NT2/D1 (cell line): ENCODE data around the gene CERCAM.
A peak's percentile ranks its signal among the peaks of the same experiment; 100 is the strongest.

Source experiments
- DNase-seq: peaks from one replicate; pipeline ENCODE4 v3.0.0-alpha.2; 2011; ENCODE audit warnings: low read depth, low spot score
- H3K27me3 ChIP-seq: 2 replicates; pipeline ENCODE4 v1.6.0; 2011; ENCODE audit warnings: mild to moderate bottlenecking; ENCODE audit not compliant: insufficient read length, insufficient read depth
- H3K36me3 ChIP-seq: 2 replicates; pipeline ENCODE4 v1.6.1; 2011; ENCODE audit warnings: mild to moderate bottlenecking, low read length, mixed read lengths; ENCODE audit not compliant: insufficient read depth, insufficient read length
- H3K4me1 ChIP-seq: 2 replicates; pipeline ENCODE4 v1.5.1; 2011; ENCODE audit not compliant: insufficient read depth, insufficient read length
- H3K4me3 ChIP-seq: 2 replicates; pipeline ENCODE4 v1.5.1; 2011; ENCODE audit warnings: low read depth; ENCODE audit not compliant: insufficient read length
- H3K9ac ChIP-seq: 2 replicates; pipeline ENCODE4 v1.6.0; 2011; ENCODE audit warnings: low read depth; ENCODE audit not compliant: insufficient read length
- H3K9me3 ChIP-seq: 2 replicates; pipeline ENCODE4 v1.5.1; 2011; ENCODE audit warnings: mild to moderate bottlenecking, low read length; ENCODE audit not compliant: insufficient read depth
- SUZ12 ChIP-seq: IDR thresholded peaks from 2 replicates; pipeline ENCODE4 v1.6.1; 2011; ENCODE audit not compliant: insufficient read length, insufficient read depth; ENCODE audit errors: extremely low read depth
- YY1 ChIP-seq: IDR thresholded peaks from 2 replicates; pipeline ENCODE4 v1.6.1; 2011; ENCODE audit not compliant: insufficient read length, insufficient read depth
- ZNF274 ChIP-seq: IDR thresholded peaks from 2 replicates; pipeline ENCODE4 v1.6.1; 2011; ENCODE audit warnings: mild to moderate bottlenecking, low read depth, low read length

Gene CERCAM

GRCh38 chr9:128420651-128421481, at the start of gene CERCAM:
Gene CERCAM (plus strand): TSS chr9:128420857. CDS start chr9:128420878, 21 bp downstream.
- Histone ChIP-seq H3K27me3 (peaks cover 6% of the 10 kb centered on the region), H3K36me3 (peaks cover 9% of the 10 kb centered on the region), H3K9ac (peak within 1 kb of the TSS; percentile 93), H3K4me3 (peak within 1 kb of the TSS; percentile 80), H3K9me3 (no peaks in the 10 kb centered on the region), H3K4me1 (peaks cover 9% of the 10 kb centered on the region)
- TF ChIP-seq SUZ12 = no peak
- no peak for TF ChIP-seq YY1
- TF ChIP-seq ZNF274 = no peak
- DNase-seq = no peak

DNA sequence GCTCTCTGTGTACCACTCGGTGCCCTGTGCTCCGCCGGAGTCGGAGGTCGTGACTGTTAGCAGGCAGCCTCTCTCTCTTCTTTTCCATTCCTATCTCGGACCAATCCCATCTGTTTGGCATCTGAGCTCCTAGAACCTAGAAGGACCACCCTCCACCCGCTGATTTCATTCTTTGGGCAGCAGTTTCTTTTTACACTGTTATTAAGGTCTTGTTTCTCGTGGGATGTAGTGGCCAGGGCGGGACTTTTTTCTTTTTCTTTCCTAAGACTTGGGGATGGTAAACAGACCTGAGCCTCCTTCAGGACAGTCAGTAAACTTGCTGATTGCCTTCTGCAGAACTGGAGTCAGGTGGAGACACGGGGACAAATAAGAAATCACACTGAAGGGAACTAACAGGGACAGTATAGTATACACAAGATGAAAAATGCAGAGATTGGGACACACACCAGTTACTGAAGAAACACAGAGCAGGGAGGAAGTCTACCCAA, 49.0 kb upstream of the CERCAM start:
- no peak for TF ChIP-seq ZNF274
- no peak for TF ChIP-seq SUZ12
- TF ChIP-seq YY1 = no peak
- H3K9me3 ChIP-seq = no peaks in the 10 kb centered on the region
- H3K4me1 ChIP-seq = no peaks in the 10 kb centered on the region
- H3K27me3 ChIP-seq = peaks cover 14% of the 10 kb centered on the region
- H3K36me3 ChIP-seq = peaks cover 39% of the 10 kb centered on the region
- DNase-seq = no peak
- H3K9ac ChIP-seq = peak overlapping the region; percentile 93
- peak overlapping the region; percentile 98 for H3K4me3 ChIP-seq

DNA sequence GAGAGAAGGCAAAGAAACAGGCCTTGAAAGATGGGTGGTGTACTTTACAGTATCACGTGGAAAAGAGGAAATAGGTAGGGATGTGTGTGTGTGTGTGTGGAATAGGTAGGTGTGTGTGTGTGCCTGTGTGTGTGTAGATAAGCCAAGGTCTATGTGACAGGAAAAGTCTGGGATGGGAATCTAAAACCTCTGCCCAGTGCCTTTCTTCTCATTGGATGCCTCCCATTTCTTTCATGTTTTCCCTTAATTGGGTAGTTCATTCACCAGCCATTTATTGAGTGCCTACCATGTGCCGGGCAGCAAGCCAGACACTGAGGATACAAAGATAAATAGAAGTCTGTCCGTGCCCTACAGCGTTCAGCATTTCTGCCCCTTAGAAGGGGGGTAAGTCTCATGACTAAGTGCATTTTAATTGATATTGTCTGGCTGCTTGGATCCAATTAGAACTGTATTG, 48.4 kb upstream of the CERCAM start:
- Histone ChIP-seq H3K4me3 (peak overlapping the region; percentile 98), H3K4me1 (no peaks in the 10 kb centered on the region), H3K9ac (peak overlapping the region; percentile 93), H3K36me3 (peaks cover 43% of the 10 kb centered on the region), H3K9me3 (no peaks in the 10 kb centered on the region), H3K27me3 (peaks cover 9% of the 10 kb centered on the region)
- no peak for TF ChIP-seq YY1
- no peak for TF ChIP-seq ZNF274
- TF ChIP-seq SUZ12 = no peak
- DNase-seq = no peak

DNA sequence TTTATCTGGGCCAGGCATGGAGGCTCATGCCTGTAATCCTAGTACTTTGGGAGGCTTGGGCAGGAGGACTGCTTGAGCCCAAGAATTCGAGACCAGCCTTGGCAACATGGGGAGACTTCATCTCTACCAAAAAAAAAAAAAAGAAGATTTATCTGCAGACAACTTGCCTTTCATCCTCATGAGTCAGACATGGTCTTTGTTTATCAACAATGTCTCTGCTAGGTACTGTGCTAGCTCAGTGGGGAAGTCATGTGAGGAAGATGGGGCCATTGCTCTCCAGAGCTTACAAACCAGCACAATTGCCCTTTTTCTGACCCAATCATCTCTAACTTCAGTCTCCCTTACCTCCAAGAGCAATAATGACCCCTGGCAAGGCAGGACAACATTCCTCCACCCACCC, 47.9 kb upstream of the CERCAM start:
- Histone ChIP-seq H3K4me1 (no peaks in the 10 kb centered on the region), H3K4me3 (no peak overlapping the region), H3K27me3 (peaks cover 5% of the 10 kb centered on the region), H3K36me3 (peaks cover 47% of the 10 kb centered on the region), H3K9ac (no peak overlapping the region), H3K9me3 (no peaks in the 10 kb centered on the region)
- DNase-seq = no peak
- TF ChIP-seq SUZ12 (no peak), ZNF274 (no peak)

DNA sequence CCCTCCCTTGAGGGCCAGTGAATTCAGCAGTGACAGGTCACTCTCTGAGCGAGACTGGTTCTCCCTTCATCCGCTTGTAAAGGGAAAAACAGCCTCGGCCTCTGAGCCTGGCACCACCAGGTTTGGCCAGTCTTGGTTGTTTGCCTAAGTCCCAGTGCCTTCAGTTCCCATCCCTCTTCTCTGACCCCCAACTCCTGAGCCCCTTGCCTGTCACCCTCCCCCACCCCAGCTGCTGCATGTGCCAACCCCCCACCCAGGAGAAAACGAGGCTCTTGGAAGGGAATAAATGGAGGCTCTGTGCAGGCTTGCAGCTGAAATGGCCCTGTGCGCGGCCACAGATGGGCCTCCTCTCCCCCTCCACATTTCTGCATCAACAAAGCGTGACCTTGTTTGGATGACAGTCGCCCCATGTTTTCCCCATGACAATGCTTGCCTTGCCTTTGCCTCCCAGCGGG, 46.4 kb upstream of the CERCAM start:
- no peak for DNase-seq
- Histone ChIP-seq H3K9ac (peak overlapping the region; percentile 5), H3K4me3 (no peak overlapping the region), H3K4me1 (no peaks in the 10 kb centered on the region), H3K36me3 (peaks cover 59% of the 10 kb centered on the region), H3K27me3 (no peaks in the 10 kb centered on the region), H3K9me3 (no peaks in the 10 kb centered on the region)
- TF ChIP-seq YY1 = no peak
- no peak for TF ChIP-seq ZNF274
- TF ChIP-seq SUZ12 = no peak

DNA sequence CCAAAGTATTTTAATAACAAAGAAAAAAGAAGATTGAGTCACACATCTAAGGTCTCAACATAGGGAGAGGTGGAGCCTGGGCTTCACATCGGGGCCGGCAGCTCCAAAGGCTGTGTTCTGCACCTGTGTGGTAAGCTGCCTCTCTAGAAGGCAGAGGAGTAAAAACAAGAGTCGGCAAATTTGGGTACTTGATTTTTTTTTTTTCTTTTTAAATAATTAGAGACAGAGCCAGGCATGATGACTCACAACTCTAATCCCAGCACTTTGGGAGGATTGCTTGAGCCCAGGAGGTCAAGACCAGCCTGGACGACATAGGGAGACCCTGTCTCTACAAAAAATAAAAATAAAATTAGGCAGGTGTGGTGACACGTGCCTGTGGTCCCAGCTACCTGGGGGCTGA, 44.8 kb upstream of the CERCAM start:
- no peak overlapping the region for H3K9ac ChIP-seq
- DNase-seq = no peak
- H3K27me3 ChIP-seq = peaks cover 8% of the 10 kb centered on the region
- TF ChIP-seq SUZ12 (no peak), YY1 (no peak), ZNF274 (no peak)
- no peaks in the 10 kb centered on the region for H3K4me1 ChIP-seq
- no peaks in the 10 kb centered on the region for H3K9me3 ChIP-seq
- H3K4me3 ChIP-seq = no peak overlapping the region
- H3K36me3 ChIP-seq = peaks cover 69% of the 10 kb centered on the region

- Histone ChIP-seq H3K36me3 (peaks cover 72% of the 10 kb centered on the region), H3K9me3 (no peaks in the 10 kb centered on the region), H3K4me1 (peaks cover 37% of the 10 kb centered on the region), H3K4me3 (no peak overlapping the region), H3K9ac (peak overlapping the region; percentile 61), H3K27me3 (peaks cover 60% of the 10 kb centered on the region)
- TF ChIP-seq YY1 (no peak), SUZ12 (no peak), ZNF274 (no peak)
- no peak for DNase-seq
Measured at GRCh38 chr9:128382261-128382660, 38.4 kb upstream of the CERCAM start.
